Tibial nerve (tissue), 4 donors: ENCODE measurements around the gene CUX1. TPM values are rescaled to one million over a fixed set of nuclear protein-coding genes. Genes with fewer than 3 reads are reported as not detected.

Experiments used
- DNase-seq, 2 donors: peaks; one replicate each; pipeline ENCODE4 v3.0.0-alpha.2; 2019; ENCODE audit warnings: low spot score in 2 of 2
- H3K27ac ChIP-seq, 4 donors: fragments of 200-600 bp; sonication (generic) in 3 of 4; one replicate each; pipeline ENCODE4 v1.5.1; 2017 to 2019; ENCODE audit warnings: mild to moderate bottlenecking in 1 of 4
- H3K27me3 ChIP-seq, 2 donors: fragments of 200-600 bp; sonication (generic) in 1 of 2; one replicate each; pipeline versions ENCODE4 v1.5.1 to v1.6.0; 2017 to 2019
- H3K36me3 ChIP-seq, 3 donors: fragments of 200-600 bp; sonication (generic); one replicate each; pipeline ENCODE4 v1.5.1; 2018 to 2019
- H3K4me1 ChIP-seq, 4 donors: fragments of 200-600 bp; sonication (generic) in 3 of 4; one replicate each; pipeline ENCODE4 v1.5.1; 2017 to 2019
- H3K4me3 ChIP-seq, 4 donors: fragments of 200-600 bp; sonication (generic) in 3 of 4; one replicate each; pipeline ENCODE4 v1.5.1; 2017 to 2019; ENCODE audit warnings: mild to moderate bottlenecking in 1 of 4, moderate library complexity in 1 of 4
- H3K9me3 ChIP-seq, 4 donors: fragments of 200-600 bp; sonication (generic) in 3 of 4; one replicate each; pipeline ENCODE4 v1.5.1; 2017 to 2019
- CTCF ChIP-seq, 5 experiments: fragments of 200-600 bp in 3 of 5; fragments of 450-650 bp in 2 of 5; sonication (generic) in 3 of 5; IDR thresholded peaks; one replicate each; pipeline ENCODE4 v1.5.1; 2016 to 2019; ENCODE audit warnings: antibody characterized with exemption in 5 of 5, mild to moderate bottlenecking in 3 of 5, moderate library complexity in 2 of 5
- EP300 ChIP-seq, 2 donors: sonication (generic); formaldehyde crosslinking; IDR thresholded peaks; one replicate each; pipeline ENCODE4 v1.6.1; 2017; ENCODE audit warnings: antibody characterized with exemption in 2 of 2, mild to moderate bottlenecking in 1 of 2
- POLR2A ChIP-seq, 2 donors: fragments of 450-650 bp; IDR thresholded peaks; one replicate each; pipeline ENCODE4 v1.6.1; 2017; ENCODE audit warnings: antibody characterized with exemption in 2 of 2, mild to moderate bottlenecking in 2 of 2, moderate library complexity in 2 of 2
- WGBS, 2 donors: methylation state at CpG; one replicate each; pipeline ENCODE4 v1.1.5; 2018; 5-methylcytosine and 5-hydroxymethylcytosine counted together
- total RNA-seq, 4 donors: library from RNA; depleted of rRNA; stranded (reverse); fragments of >200 nt; gene quantifications; one replicate each; pipeline ENCODE4 v1.1.0, GENCODE V29; 2016

CUX1 gene
- total RNA-seq, 4 donors from 2014 or later, result 74.5 to 104 (median 84.3) TPM

GRCh38 chr7:101912716-101913110 is 95.3 kb downstream of the CUX1 start:
- no peak for DNase-seq
- 71 to 76% methylated on average over 12 of the region's 12 CpGs for WGBS, 2 donors

GRCh38 chr7:101913247-101913721 is 95.9 kb downstream of the CUX1 start:
- Histone ChIP-seq H3K27ac (peak overlapping the region in 3 of 4 donors; percentile 25 to 80 (median 58)), H3K27me3 (no peaks in the 10 kb centered on the region), H3K9me3 (no peaks in the 10 kb centered on the region), H3K4me1 (peaks cover 0 to 31% (median 9%) of the 10 kb centered on the region in 4 donors), H3K4me3 (peak overlapping the region in 1 of 4 donors; percentile 1), H3K36me3 (peaks cover 0 to 27% (median 0%) of the 10 kb centered on the region in 3 donors)
- 79 to 84% methylated on average over 20 to 22 of the region's 24 CpGs for WGBS, 2 donors
- DNase-seq, result no peak
- TF ChIP-seq POLR2A (IDR thresholded peaks at IDR 0.05) (no peak), CTCF (IDR thresholded peaks at IDR 0.05) (no peak), EP300 (IDR thresholded peaks at IDR 0.05) (no peak)

More at GRCh38 chr7:101912716-101913110, 95.3 kb downstream of the CUX1 start:
- H3K4me1 ChIP-seq, result peaks cover 0 to 31% (median 9%) of the 10 kb centered on the region in 4 donors
- no peak overlapping the region for H3K4me3 ChIP-seq
- H3K27ac ChIP-seq, result peak overlapping the region in 2 of 4 donors; percentile 57 to 80
- no peaks in the 10 kb centered on the region for H3K27me3 ChIP-seq
- no peaks in the 10 kb centered on the region for H3K9me3 ChIP-seq
- TF ChIP-seq POLR2A (IDR thresholded peaks at IDR 0.05), result no peak
- no peak for TF ChIP-seq CTCF (IDR thresholded peaks at IDR 0.05)
- no peak for TF ChIP-seq EP300 (IDR thresholded peaks at IDR 0.05)
- H3K36me3 ChIP-seq, result peaks cover 0 to 22% (median 0%) of the 10 kb centered on the region in 3 donors

- Histone ChIP-seq H3K4me3 (peak overlapping the region in 1 of 4 donors; percentile 1), H3K4me1 (peaks cover 0 to 31% (median 9%) of the 10 kb centered on the region in 4 donors), H3K27ac (peak overlapping the region in 3 of 4 donors; percentile 25 to 80 (median 58)), H3K27me3 (no peaks in the 10 kb centered on the region), H3K9me3 (no peaks in the 10 kb centered on the region), H3K36me3 (peaks cover 0 to 33% (median 0%) of the 10 kb centered on the region in 3 donors)
- no peak for DNase-seq
- 23 to 26% methylated on average over 7 of the region's 7 CpGs for WGBS, 2 donors
- TF ChIP-seq CTCF (IDR thresholded peaks at IDR 0.05), result no peak
- no peak for TF ChIP-seq EP300 (IDR thresholded peaks at IDR 0.05)
- TF ChIP-seq POLR2A (IDR thresholded peaks at IDR 0.05), result no peak
Measured at GRCh38 chr7:101913851-101914250, 96.4 kb downstream of the CUX1 start.

- peaks cover 0 to 44% (median 0%) of the 10 kb centered on the region in 3 donors for H3K36me3 ChIP-seq
- H3K4me3 ChIP-seq, result no peak overlapping the region
- H3K4me1 ChIP-seq, result peaks cover 0 to 31% (median 9%) of the 10 kb centered on the region in 4 donors
- no peak for DNase-seq
- 93 to 94% methylated on average over 15 of the region's 15 CpGs for WGBS, 2 donors
- H3K27me3 ChIP-seq, result no peaks in the 10 kb centered on the region
- peak overlapping the region in 1 of 4 donors; percentile 80 for H3K27ac ChIP-seq
- H3K9me3 ChIP-seq, result no peaks in the 10 kb centered on the region
- TF ChIP-seq EP300 (IDR thresholded peaks at IDR 0.05) (no peak), POLR2A (IDR thresholded peaks at IDR 0.05) (no peak), CTCF (IDR thresholded peaks at IDR 0.05) (no peak)
Measured at GRCh38 chr7:101915000-101915399, 97.6 kb downstream of the CUX1 start.

- no peak for DNase-seq
- peaks cover 0 to 31% (median 9%) of the 10 kb centered on the region in 4 donors for H3K4me1 ChIP-seq
Measured at GRCh38 chr7:101916041-101916800, 98.8 kb downstream of the CUX1 start.

More at GRCh38 chr7:101916041-101916800, 98.8 kb downstream of the CUX1 start:
- Histone ChIP-seq H3K27me3 (no peaks in the 10 kb centered on the region), H3K27ac (no peak overlapping the region), H3K36me3 (peaks cover 0 to 44% (median 0%) of the 10 kb centered on the region in 3 donors), H3K9me3 (no peaks in the 10 kb centered on the region), H3K4me3 (no peak overlapping the region)
- TF ChIP-seq POLR2A (IDR thresholded peaks at IDR 0.05) (no peak), CTCF (IDR thresholded peaks at IDR 0.05) (no peak), EP300 (IDR thresholded peaks at IDR 0.05) (no peak)
- 91 to 94% methylated on average over 31 of the region's 31 CpGs for WGBS, 2 donors
